ENCODE results near the gene ABCC1. TPM values are rescaled to one million over a fixed set of nuclear protein-coding genes. Genes with fewer than 3 reads are reported as not detected.

ABCC1 gene
- total and polyA plus RNA-seq, 2 of the 8 experiments (the other 6 are each of a cell fraction or from before 2014, with no cell fraction given) = 42.6 to 66.8 TPM

DNA sequence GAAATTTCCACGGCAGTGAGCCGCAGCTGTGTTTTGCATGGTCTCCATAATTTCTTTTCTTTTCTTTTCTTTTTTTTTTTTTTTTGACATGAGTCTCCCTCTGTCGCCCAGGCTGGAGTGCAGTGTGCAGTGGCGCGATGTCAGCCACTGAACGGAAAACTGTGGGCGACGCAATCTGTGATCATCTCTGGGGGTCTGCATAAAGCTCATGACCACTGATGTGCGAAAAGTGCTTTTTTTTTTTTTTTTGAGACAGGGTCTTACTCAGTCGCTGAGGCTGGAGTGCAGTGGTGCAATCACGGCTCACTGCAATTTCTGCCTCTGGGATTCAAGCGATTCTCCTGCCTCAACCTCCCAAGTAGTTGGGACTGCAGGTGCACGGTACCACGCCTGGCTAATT, 156.2 kb downstream of the ABCC1 start (continued):
- TF ChIP-seq, protein P1, sequence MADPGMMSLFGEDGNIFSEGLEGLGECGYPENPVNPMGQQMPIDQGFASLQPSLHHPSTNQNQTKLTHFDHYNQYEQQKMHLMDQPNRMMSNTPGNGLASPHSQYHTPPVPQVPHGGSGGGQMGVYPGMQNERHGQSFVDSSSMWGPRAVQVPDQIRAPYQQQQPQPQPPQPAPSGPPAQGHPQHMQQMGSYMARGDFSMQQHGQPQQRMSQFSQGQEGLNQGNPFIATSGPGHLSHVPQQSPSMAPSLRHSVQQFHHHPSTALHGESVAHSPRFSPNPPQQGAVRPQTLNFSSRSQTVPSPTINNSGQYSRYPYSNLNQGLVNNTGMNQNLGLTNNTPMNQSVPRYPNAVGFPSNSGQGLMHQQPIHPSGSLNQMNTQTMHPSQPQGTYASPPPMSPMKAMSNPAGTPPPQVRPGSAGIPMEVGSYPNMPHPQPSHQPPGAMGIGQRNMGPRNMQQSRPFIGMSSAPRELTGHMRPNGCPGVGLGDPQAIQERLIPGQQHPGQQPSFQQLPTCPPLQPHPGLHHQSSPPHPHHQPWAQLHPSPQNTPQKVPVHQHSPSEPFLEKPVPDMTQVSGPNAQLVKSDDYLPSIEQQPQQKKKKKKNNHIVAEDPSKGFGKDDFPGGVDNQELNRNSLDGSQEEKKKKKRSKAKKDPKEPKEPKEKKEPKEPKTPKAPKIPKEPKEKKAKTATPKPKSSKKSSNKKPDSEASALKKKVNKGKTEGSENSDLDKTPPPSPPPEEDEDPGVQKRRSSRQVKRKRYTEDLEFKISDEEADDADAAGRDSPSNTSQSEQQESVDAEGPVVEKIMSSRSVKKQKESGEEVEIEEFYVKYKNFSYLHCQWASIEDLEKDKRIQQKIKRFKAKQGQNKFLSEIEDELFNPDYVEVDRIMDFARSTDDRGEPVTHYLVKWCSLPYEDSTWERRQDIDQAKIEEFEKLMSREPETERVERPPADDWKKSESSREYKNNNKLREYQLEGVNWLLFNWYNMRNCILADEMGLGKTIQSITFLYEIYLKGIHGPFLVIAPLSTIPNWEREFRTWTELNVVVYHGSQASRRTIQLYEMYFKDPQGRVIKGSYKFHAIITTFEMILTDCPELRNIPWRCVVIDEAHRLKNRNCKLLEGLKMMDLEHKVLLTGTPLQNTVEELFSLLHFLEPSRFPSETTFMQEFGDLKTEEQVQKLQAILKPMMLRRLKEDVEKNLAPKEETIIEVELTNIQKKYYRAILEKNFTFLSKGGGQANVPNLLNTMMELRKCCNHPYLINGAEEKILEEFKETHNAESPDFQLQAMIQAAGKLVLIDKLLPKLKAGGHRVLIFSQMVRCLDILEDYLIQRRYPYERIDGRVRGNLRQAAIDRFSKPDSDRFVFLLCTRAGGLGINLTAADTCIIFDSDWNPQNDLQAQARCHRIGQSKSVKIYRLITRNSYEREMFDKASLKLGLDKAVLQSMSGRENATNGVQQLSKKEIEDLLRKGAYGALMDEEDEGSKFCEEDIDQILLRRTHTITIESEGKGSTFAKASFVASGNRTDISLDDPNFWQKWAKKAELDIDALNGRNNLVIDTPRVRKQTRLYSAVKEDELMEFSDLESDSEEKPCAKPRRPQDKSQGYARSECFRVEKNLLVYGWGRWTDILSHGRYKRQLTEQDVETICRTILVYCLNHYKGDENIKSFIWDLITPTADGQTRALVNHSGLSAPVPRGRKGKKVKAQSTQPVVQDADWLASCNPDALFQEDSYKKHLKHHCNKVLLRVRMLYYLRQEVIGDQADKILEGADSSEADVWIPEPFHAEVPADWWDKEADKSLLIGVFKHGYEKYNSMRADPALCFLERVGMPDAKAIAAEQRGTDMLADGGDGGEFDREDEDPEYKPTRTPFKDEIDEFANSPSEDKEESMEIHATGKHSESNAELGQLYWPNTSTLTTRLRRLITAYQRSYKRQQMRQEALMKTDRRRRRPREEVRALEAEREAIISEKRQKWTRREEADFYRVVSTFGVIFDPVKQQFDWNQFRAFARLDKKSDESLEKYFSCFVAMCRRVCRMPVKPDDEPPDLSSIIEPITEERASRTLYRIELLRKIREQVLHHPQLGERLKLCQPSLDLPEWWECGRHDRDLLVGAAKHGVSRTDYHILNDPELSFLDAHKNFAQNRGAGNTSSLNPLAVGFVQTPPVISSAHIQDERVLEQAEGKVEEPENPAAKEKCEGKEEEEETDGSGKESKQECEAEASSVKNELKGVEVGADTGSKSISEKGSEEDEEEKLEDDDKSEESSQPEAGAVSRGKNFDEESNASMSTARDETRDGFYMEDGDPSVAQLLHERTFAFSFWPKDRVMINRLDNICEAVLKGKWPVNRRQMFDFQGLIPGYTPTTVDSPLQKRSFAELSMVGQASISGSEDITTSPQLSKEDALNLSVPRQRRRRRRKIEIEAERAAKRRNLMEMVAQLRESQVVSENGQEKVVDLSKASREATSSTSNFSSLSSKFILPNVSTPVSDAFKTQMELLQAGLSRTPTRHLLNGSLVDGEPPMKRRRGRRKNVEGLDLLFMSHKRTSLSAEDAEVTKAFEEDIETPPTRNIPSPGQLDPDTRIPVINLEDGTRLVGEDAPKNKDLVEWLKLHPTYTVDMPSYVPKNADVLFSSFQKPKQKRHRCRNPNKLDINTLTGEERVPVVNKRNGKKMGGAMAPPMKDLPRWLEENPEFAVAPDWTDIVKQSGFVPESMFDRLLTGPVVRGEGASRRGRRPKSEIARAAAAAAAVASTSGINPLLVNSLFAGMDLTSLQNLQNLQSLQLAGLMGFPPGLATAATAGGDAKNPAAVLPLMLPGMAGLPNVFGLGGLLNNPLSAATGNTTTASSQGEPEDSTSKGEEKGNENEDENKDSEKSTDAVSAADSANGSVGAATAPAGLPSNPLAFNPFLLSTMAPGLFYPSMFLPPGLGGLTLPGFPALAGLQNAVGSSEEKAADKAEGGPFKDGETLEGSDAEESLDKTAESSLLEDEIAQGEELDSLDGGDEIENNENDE (IDR thresholded peaks at IDR 0.05; ENCODE audit: insufficient replicate concordance, low read length) = no peak
- TF ChIP-seq EP300 (IDR thresholded peaks at IDR 0.05; ENCODE audit: borderline replicate concordance in 1 of 2, low read depth in 2 of 2, low read length in 2 of 2) (no peak), TEAD4 (IDR thresholded peaks at IDR 0.05; ENCODE audit: low read depth, low read length) (no peak), TBP (IDR thresholded peaks at IDR 0.05; ENCODE audit: low read depth, low read length) (no peak), POLR2AphosphoS5 (IDR thresholded peaks at IDR 0.05; ENCODE audit: low read depth, low read length) (no peak), NRF1 (IDR thresholded peaks at IDR 0.05; ENCODE audit: low read depth, low read length) (no peak)
